ENCODE data around the gene IGSF9. TPM values are rescaled to one million over a fixed set of nuclear protein-coding genes. Genes with fewer than 3 reads are reported as not detected.
A peak's percentile ranks its signal among the peaks of the same experiment; 100 is the strongest.

The IGSF9 gene
- polyA plus RNA-seq, 1 experiment, result not detected

DNA sequence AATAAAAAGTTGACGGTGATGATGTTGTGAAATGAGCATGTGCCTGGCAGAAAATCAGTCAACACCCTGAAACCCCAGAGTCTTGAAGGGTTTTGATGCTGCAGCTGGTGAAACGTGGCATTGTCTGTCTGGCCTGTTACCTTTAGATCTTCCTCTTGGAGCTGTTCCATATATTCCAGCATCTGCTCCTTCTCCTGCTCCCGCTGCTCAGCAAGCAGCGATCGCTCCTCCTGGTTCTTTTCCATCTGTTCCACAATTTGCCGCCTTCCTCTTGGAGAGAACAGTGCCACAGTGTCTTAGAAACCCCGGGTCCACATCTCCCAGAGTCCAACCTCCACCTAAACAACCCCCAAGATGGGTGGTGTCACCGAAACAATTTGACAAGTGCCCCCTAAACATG lies 61.1 kb downstream of the IGSF9 start:
- DNase-seq (ENCODE audit: low read depth), result no peak
- Histone ChIP-seq H3K27me3 (ENCODE audit: control insufficient read depth, insufficient read depth, low read length) (no peaks in the 10 kb centered on the region), H3K4me3 (ENCODE audit: low read depth, low read length) (no peak overlapping the region), H3K36me3 (ENCODE audit: control insufficient read depth, insufficient read depth, low read length) (no peaks in the 10 kb centered on the region)
- ChIA-PET POLR2A (no interaction called here), CTCF (interaction anchor here (15.0 kb wide), 1 partner anchor 84 kb away, joined by 590 read pairs; the partner anchor contains the start of gene FCRL6)
- TF ChIP-seq, protein P1, sequence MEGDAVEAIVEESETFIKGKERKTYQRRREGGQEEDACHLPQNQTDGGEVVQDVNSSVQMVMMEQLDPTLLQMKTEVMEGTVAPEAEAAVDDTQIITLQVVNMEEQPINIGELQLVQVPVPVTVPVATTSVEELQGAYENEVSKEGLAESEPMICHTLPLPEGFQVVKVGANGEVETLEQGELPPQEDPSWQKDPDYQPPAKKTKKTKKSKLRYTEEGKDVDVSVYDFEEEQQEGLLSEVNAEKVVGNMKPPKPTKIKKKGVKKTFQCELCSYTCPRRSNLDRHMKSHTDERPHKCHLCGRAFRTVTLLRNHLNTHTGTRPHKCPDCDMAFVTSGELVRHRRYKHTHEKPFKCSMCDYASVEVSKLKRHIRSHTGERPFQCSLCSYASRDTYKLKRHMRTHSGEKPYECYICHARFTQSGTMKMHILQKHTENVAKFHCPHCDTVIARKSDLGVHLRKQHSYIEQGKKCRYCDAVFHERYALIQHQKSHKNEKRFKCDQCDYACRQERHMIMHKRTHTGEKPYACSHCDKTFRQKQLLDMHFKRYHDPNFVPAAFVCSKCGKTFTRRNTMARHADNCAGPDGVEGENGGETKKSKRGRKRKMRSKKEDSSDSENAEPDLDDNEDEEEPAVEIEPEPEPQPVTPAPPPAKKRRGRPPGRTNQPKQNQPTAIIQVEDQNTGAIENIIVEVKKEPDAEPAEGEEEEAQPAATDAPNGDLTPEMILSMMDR (IDR thresholded peaks at IDR 0.05; ENCODE audit: insufficient read depth, low read depth, low read length), result no peak

DNA sequence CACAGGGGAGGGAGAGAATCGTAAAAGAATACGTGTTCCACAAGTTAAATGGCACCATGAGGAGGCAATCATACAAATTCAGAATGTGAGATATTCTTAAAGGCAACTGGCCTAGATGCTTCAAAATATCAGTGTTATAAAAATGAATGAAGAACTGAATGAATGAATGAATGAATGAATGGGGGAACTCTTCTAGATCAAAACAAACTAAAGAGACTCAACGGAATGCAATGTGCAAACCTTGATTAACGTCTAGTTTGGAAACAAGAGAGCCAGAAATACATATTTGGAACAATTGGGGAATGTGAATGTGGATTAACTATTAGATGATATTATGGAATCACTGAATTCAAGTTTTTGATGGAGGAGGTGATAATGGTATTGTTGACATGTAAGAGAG lies 62.3 kb downstream of the IGSF9 start:
- no peaks in the 10 kb centered on the region for H3K27me3 ChIP-seq (ENCODE audit: control insufficient read depth, insufficient read depth, low read length)
- ChIA-PET CTCF (interaction anchor here (0.6 to 3.2 kb wide), 5 partner anchors 8 to 107 kb away, joined by 3 to 27 read pairs (median 5); partner anchors contain the start of gene DUSP23), POLR2A (no interaction called here)
- no peaks in the 10 kb centered on the region for H3K36me3 ChIP-seq (ENCODE audit: control insufficient read depth, insufficient read depth, low read length)
- DNase-seq (ENCODE audit: low read depth), result no peak
- H3K4me3 ChIP-seq (ENCODE audit: low read depth, low read length), result no peak overlapping the region
- TF ChIP-seq, protein P1 (IDR thresholded peaks at IDR 0.05; ENCODE audit: insufficient read depth, low read depth, low read length), result no peak

DNA sequence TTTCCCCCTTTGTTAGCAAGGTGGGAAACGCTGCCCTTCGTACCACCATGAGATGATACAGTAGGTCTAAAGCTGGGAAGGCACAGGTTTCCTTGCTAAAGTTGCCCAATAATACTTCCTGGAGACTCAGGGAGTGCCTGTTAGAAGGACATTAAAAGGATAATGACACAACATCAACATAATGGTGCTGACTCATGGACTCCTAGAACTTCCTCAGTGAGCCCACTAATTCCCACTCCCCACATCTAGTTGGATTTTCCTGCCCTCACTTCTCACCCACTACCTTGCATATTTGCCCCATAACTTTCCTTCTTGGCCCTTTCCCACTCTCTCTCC lies 62.9 kb downstream of the IGSF9 start:
- Histone ChIP-seq H3K27me3 (ENCODE audit: control insufficient read depth, insufficient read depth, low read length) (no peaks in the 10 kb centered on the region), H3K4me3 (ENCODE audit: low read depth, low read length) (no peak overlapping the region), H3K36me3 (ENCODE audit: control insufficient read depth, insufficient read depth, low read length) (no peaks in the 10 kb centered on the region)
- ChIA-PET CTCF (interaction anchor here (0.9 to 3.2 kb wide), 6 partner anchors 8 to 107 kb away, joined by 3 to 27 read pairs (median 5); partner anchors contain the start of gene DUSP23), POLR2A (no interaction called here)
- DNase-seq (ENCODE audit: low read depth), result no peak
- TF ChIP-seq, protein P1 (IDR thresholded peaks at IDR 0.05; ENCODE audit: insufficient read depth, low read depth, low read length), result no peak

DNA sequence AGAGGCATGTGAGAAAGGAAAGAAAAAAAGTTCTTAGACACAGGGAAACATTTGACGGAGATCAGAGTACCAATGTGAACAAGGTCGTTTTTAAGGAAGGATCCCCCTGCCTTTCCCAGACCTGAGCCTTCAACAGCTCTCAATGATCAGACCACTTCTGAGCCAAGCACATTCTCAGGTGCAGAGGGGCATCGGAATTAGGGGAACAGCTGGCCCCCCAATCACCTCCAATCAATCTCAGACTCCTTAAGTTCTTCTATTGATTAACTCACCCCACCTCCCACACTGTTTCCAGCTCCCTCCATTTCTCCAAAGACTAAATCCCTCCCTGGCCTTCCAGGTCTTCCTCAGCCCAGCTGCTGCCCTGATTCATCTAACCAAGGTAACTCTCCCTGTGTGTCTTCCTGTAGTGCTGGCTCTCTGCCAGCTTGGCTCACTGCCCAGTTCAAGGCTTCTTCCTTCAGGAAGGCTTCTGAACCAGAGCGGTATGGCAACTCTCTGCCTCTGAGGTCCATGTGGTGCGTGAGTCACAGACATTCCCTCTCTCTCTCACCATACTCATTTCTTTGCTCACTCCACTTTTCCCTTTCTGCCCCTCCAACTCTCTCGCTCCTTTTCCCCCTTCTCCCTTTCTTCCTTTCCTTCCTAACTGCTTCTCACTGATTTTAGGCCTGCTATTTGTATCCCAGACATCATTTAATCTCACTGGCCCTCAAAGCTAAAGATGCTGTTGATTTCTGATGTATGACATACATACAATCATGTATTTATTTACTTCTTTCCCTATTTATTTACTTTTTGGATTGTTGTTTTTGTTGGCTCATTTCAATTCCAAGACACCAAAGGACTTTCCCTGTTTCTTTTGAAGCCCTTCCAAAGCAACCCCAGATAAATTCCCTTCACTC lies 63.5 kb downstream of the IGSF9 start:
- CTCF ChIA-PET, result interaction anchor here (0.9 to 3.2 kb wide), 6 partner anchors 9 to 106 kb away, joined by 3 to 27 read pairs (median 5); partner anchors contain the start of gene DUSP23
- no peaks in the 10 kb centered on the region for H3K36me3 ChIP-seq (ENCODE audit: control insufficient read depth, insufficient read depth, low read length)
- POLR2A ChIA-PET, result no interaction called here
- H3K4me3 ChIP-seq (ENCODE audit: low read depth, low read length), result no peak overlapping the region
- H3K27me3 ChIP-seq (ENCODE audit: control insufficient read depth, insufficient read depth, low read length), result no peaks in the 10 kb centered on the region
- TF ChIP-seq, protein P1 (IDR thresholded peaks at IDR 0.05; ENCODE audit: insufficient read depth, low read depth, low read length), result no peak
- DNase-seq (ENCODE audit: low read depth), result peak; percentile 74

DNA sequence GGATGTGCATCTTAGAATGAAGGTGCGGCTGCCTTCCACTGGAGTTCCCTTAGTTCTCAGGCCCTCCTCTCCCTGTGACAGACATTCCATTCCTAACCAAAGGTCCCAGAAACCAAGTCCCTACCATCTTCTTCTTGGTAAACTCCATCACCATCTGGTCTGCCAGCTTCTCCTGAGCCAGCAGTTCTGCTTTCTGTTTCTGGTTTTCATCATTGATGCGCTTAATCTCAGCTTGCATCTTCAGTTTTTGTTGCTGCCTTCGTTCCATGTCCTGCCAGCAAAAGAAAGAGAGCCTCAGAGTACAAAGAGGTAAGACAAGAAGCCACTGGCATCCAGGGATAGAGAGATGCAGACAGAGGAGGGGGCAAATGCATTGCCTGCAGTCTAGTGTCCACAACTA lies 65.0 kb downstream of the IGSF9 start:
- ChIA-PET CTCF (interaction anchor here (0.9 to 3.5 kb wide), 5 partner anchors 10 to 457 kb away, joined by 3 to 27 read pairs (median 3); no protein-coding TSS in a partner anchor), POLR2A (no interaction called here)
- H3K36me3 ChIP-seq (ENCODE audit: control insufficient read depth, insufficient read depth, low read length), result no peaks in the 10 kb centered on the region
- DNase-seq (ENCODE audit: low read depth), result no peak
- TF ChIP-seq, protein P1 (IDR thresholded peaks at IDR 0.05; ENCODE audit: insufficient read depth, low read depth, low read length), result no peak
- H3K27me3 ChIP-seq (ENCODE audit: control insufficient read depth, insufficient read depth, low read length), result no peaks in the 10 kb centered on the region
- H3K4me3 ChIP-seq (ENCODE audit: low read depth, low read length), result no peak overlapping the region

Data from BJ (cell line).